ENCODE measurements around the gene RIT2. TPM values are rescaled to one million over a fixed set of nuclear protein-coding genes. Genes with fewer than 3 reads are reported as not detected.
"Not testable (repeated sequence)": the region's sequence is repeated elsewhere in the genome, so short reads cannot be mapped to it uniquely, and the experiment has no call there.

Gene RIT2
- total RNA-seq, 4 donors from 2014 or later = not detected

GRCh38 chr18:42746794-42747193, 368.7 kb downstream of the RIT2 start:
- no peak for ATAC-seq (ENCODE audit: low FRiP score)
- TF ChIP-seq CTCF (IDR thresholded peaks at IDR 0.05) = no peak
- DNase-seq (ENCODE audit: low spot score) = no peak

- ATAC-seq (ENCODE audit: low FRiP score) (no peak), DNase-seq (ENCODE audit: low spot score) (no peak)
- no peak for TF ChIP-seq CTCF (IDR thresholded peaks at IDR 0.05)
These were observed 369.6 kb downstream of the RIT2 start for GRCh38 chr18:42745931-42746330.

GRCh38 chr18:42745171-42745570, 370.3 kb downstream of the RIT2 start:
- TF ChIP-seq CTCF (IDR thresholded peaks at IDR 0.05) = no peak
- ATAC-seq (ENCODE audit: low FRiP score) (no peak), DNase-seq (ENCODE audit: low spot score) (no peak)

- no peak for TF ChIP-seq CTCF (IDR thresholded peaks at IDR 0.05)
- DNase-seq (ENCODE audit: low spot score) = no peak
- no peak for ATAC-seq (ENCODE audit: low FRiP score)
These were observed 371.9 kb downstream of the RIT2 start for GRCh38 chr18:42743373-42744138.

GRCh38 chr18:42742969-42743368, 372.5 kb downstream of the RIT2 start:
- DNase-seq (ENCODE audit: low spot score) (no peak), ATAC-seq (ENCODE audit: low FRiP score) (no peak)
- no peak for TF ChIP-seq CTCF (IDR thresholded peaks at IDR 0.05)

- ATAC-seq (ENCODE audit: low FRiP score) (no peak), DNase-seq (ENCODE audit: low spot score) (no peak)
- TF ChIP-seq CTCF (IDR thresholded peaks at IDR 0.05) = no peak
These were observed 373.0 kb downstream of the RIT2 start for GRCh38 chr18:42742474-42742873.

GRCh38 chr18:42741805-42742347, 373.6 kb downstream of the RIT2 start:
- not testable (repeated sequence) for DNase-seq (ENCODE audit: low spot score); ATAC-seq (ENCODE audit: low FRiP score)

GRCh38 chr18:42741299-42741698, 374.2 kb downstream of the RIT2 start:
- not testable (repeated sequence) for ATAC-seq (ENCODE audit: low FRiP score); DNase-seq (ENCODE audit: low spot score)
